Activated CD4-positive, CD25-positive, alpha-beta regulatory T cell treated with anti-CD3 and anti-CD28 coated beads, Interleukin-2, amount 50 U/mL, for 16 hours (primary cell): ENCODE data around the gene ADAMTS14.

ENCODE experiments used
- DNase-seq: peaks from one replicate; pipeline ENCODE4 v3.0.0-alpha.2; 2020; ENCODE audit warnings: low read depth, low spot score

ADAMTS14 gene

DNA sequence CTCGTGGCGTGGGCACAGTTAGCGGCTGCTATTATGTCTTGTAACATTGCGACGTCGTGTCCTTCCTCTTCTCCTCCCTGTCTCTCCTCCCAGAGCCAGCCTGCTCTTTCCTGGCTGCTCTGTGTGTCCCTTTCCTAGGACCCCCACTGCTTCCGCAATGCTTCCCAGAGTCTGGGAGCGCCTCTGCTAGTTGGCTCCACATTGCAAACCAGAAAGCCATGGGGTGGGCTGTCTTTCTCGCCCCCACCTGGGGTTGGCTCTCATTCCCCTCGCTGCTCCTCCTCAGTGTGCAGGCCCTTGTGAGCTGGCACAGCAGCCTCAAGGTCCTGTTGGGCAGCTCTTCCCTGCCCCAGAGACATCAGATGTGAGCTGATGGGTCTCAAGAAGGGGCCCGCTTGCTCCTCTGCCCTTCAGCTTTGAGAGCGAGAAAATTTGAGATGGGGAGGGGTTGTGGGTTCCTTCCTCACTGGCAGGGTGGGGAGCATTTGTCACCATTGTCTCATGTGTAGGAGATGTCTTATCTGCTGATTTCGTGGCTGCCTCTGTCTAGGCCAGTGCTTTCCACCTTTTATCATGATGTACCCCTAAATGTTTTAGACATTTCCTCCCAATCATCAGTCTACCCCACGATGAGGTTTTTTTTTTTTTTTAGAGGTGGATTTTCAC, 3.3 kb downstream of the ADAMTS14 start:
- DNase-seq = no peak

GRCh38 chr10:70676511-70676910, 4.2 kb downstream of the ADAMTS14 start:
- no peak for DNase-seq

GRCh38 chr10:70677016-70677415, 4.7 kb downstream of the ADAMTS14 start:
- DNase-seq = no peak

- DNase-seq = no peak
Measured at GRCh38 chr10:70677620-70678249, 5.4 kb downstream of the ADAMTS14 start.

GRCh38 chr10:70678250-70678635, 5.9 kb downstream of the ADAMTS14 start:
- DNase-seq = no peak

- no peak for DNase-seq
Measured at GRCh38 chr10:70678757-70679489, 6.6 kb downstream of the ADAMTS14 start.

- no peak for DNase-seq
Measured at GRCh38 chr10:70679498-70679897, 7.2 kb downstream of the ADAMTS14 start.

DNA sequence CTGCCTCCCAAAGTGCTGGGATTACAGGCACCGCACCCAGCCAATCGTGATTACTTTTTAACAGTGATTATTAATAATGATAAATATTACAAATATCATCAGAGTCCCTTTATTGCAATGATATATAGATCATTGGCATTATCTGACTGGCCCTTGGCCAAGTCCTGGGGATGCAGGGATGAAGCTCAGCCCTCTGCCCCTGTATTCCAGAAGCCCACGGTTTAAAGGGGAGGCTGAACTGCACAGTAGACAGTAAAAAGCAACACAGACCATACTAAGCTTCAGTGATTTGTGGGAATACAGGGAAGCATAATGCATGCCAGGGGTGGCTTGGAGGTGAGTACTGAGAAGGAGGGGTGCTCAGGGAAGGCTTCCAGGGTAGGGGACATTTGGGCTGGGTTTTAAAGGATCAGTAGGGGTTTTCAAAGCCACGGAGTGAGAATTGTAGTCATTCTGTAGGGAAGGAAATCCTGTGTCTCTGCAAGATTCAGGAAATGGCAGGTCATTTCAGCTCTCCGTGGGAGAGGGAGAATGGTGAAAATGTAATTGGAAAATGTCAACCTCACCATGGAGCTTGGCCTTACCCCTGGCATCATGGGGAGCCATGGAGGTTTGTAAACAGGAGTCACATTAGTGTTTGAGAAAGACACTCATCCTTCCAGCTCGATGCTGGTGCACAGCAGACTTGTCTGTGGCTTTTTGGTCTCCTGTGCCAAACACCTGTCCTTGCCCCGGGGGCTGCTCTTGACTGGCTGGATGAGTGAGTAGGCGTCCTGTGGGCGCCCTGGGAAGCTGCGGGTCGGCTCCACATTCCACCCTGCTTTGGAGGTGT, 8.8 kb downstream of the ADAMTS14 start:
- DNase-seq = no peak

- DNase-seq = no peak
Measured at GRCh38 chr10:70681731-70682005, 9.4 kb downstream of the ADAMTS14 start.

- DNase-seq = no peak
Measured at GRCh38 chr10:70682920-70683600, 10.8 kb downstream of the ADAMTS14 start.

- no peak for DNase-seq
Measured at GRCh38 chr10:70683601-70683934, 11.3 kb downstream of the ADAMTS14 start.

GRCh38 chr10:70683940-70684339, 11.6 kb downstream of the ADAMTS14 start:
- no peak for DNase-seq

DNA sequence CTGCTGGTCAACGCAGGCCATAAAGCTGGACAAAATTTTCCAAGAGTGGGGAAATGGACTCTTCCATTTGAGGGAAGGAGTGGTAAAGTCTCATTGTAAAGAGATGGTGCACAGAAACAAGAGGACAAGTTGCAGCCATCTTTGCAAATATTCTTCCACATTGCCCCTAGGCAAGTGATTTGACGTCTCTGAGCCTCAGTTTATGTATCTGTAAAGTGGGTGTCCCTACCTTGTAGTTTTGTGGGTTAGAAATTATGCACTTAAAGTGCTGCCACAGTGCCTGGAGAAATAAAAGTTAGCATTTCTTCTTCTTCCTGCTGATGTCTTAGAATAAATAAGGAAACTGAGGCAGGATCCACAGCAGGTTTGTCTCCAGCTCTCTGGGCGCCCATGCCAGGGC, 12.1 kb downstream of the ADAMTS14 start:
- no peak for DNase-seq

DNA sequence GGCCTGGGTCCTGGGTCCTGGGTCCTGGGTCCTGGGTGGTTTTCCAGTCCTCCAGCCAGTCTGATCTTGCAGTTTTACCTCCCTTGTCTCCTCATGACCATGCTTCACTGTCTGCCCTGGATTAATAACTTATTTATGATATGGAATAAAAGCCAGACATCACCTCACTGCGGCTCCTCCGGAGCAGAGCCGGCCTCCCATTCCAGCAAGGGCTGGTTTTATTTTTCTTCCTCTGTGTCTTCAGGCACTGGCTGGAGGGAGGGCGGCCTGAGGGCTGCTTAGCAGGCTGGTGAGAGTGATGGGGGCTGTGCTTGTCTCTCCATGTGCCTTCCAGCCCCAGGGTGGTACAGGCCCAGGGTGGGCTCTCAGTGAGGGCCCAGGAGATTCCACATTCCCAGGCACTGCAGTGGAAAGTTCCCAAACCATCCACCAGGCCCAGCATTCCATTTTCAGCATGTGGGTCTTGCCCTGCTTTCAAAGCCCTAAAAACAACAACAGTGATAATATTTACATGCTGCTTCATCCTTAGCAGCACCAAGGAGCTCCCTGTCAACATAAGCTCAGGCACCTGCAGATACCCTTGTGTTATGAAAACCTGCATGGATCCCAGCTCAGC, 12.6 kb downstream of the ADAMTS14 start:
- no peak for DNase-seq

GRCh38 chr10:70685455-70685911, 13.2 kb downstream of the ADAMTS14 start:
- DNase-seq = no peak

GRCh38 chr10:70688828-70689227, 16.5 kb downstream of the ADAMTS14 start:
- no peak for DNase-seq

DNA sequence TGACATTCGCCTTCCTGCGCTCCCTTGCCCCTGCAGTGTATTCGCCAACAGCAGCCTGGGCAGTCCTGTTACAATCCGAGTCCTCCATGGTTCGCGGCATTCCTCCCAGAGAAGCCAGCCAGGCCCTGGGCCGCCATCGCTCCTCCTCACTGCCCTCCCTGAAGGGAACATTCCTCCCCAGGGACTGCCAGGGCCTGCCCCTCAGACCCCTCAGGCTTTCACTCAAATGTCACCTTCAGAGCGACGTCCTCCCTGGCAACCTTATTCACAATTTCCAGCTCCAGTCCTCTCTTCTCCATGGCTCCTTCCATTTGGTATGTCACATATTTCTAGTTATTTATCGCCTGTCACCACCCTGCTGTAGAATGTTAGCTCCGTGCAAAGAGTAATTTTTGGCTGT, 17.4 kb downstream of the ADAMTS14 start:
- no peak for DNase-seq

DNA sequence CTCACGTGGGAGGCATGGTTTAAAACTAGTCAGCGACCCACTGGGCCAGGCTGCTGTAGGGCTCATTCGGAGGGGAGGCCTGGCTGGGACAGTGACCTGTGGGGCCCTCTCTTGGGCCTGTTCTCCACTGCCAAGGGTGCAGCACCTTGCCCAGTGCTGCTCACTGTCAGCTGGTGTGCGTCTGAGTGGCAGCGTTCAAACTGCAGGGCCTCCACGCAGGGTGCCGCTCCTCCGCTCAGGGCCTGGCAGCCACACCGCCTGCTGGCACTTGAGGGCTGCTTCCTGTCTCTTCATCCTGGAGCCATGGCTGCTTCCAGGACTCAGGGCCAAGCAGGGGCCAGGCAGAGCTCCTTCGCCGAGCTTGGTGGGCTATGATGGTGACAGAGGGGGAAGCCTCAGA, 18.3 kb downstream of the ADAMTS14 start:
- DNase-seq = no peak

- DNase-seq = no peak
Measured at GRCh38 chr10:70691611-70692010, 19.3 kb downstream of the ADAMTS14 start.

- no peak for DNase-seq
Measured at GRCh38 chr10:70692043-70692603, 19.8 kb downstream of the ADAMTS14 start.
